ENCODE measurements around the gene CAMTA1. TPM values are rescaled to one million over a fixed set of nuclear protein-coding genes. Genes with fewer than 3 reads are reported as not detected.

Gene CAMTA1
- total RNA-seq, 1 experiment from 2014 or later = 69.5 TPM

DNA sequence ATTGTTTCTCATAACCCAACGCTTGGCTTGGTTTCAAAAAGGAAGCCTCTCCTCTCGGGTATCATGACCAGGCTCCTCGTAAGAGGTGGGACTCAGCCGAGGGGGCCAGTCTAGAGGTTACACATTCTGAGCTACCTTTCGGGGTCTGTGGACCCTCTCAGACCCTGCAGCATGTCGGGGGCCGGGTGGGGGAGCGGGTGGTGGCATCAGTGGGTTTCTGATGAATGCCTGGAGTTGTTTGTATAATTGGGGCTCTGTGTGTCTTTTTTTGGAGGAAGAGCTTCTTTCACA is 229.3 kb downstream of the CAMTA1 start:
- ChIA-PET POLR2A (no interaction called here), CTCF (no interaction called here), RAD21 (ENCODE audit: low non-redundant PET in 1 of 2, low total read pairs in 2 of 2, uncharacterized antibody in 2 of 2, unreplicated experiment in 2 of 2) (no interaction called here)
- Histone ChIP-seq H3K79me2 (ENCODE audit: insufficient read depth, low read length) (no peaks in the 10 kb centered on the region), H2AFZ (ENCODE audit: low read depth, low read length, poor library complexity, severe bottlenecking) (no peak overlapping the region), H3K9ac (ENCODE audit: low read length) (no peak overlapping the region), H4K20me1 (ENCODE audit: insufficient read depth) (no peaks in the 10 kb centered on the region), H3K36me3 (ENCODE audit: control insufficient read depth in 1 of 2, insufficient read depth in 2 of 2, low read length in 2 of 2) (no peaks in the 10 kb centered on the region), H3K27ac (ENCODE audit: low read depth, low read length) (no peak overlapping the region), H3K9me3 (ENCODE audit: control insufficient read depth in 1 of 2, insufficient read depth in 1 of 2, low read depth in 1 of 2, low read length in 2 of 2) (no peaks in the 10 kb centered on the region), H3K4me2 (ENCODE audit: low read length) (no peak overlapping the region), H3K4me1 (ENCODE audit: control insufficient read depth in 1 of 2, insufficient read depth in 2 of 2, low read length in 2 of 2) (peaks cover 0 to 7% of the 10 kb centered on the region in 2 experiments; a peak in 1 of 4 replicates), H3K9me2 (ENCODE audit: insufficient read depth) (no peaks in the 10 kb centered on the region), H3K4me3 (replicated peaks in 1 of 2; ENCODE audit: low read depth in 1 of 2, low read length in 2 of 2) (no peak overlapping the region), H3K27me3 (ENCODE audit: insufficient read depth, low read length) (no peaks in the 10 kb centered on the region)
- DNase-seq (ENCODE audit: low read depth, low spot score) (no peak), ATAC-seq (no peak)
- BruUV-seq (replicated peaks) = no TSS peak
- TF ChIP-seq SIN3A (IDR thresholded peaks at IDR 0.05; ENCODE audit: low read depth) (no peak), CEBPB (IDR thresholded peaks at IDR 0.05; ENCODE audit: low read depth) (no peak), RAD21 (IDR thresholded peaks at IDR 0.05; ENCODE audit: low read depth) (no peak), POLR2A (IDR thresholded peaks at IDR 0.05; ENCODE audit: borderline replicate concordance, extremely low read depth, insufficient read depth, insufficient read length) (no peak), ZNF274 (IDR thresholded peaks at IDR 0.05; ENCODE audit: low read depth, low read length) (no peak), CTCF (IDR thresholded peaks at IDR 0.05 in 2 of 3, conservative IDR thresholded peaks at IDR 0.05 in 1 of 3; ENCODE audit: borderline replicate concordance in 1 of 3, insufficient read depth in 1 of 3, low read depth in 2 of 3, low read length in 2 of 3) (no peak), EZH2phosphoT487 (IDR thresholded peaks at IDR 0.05; ENCODE audit: borderline replicate concordance) (no peak)
- TF ChIP-seq, protein P1, sequence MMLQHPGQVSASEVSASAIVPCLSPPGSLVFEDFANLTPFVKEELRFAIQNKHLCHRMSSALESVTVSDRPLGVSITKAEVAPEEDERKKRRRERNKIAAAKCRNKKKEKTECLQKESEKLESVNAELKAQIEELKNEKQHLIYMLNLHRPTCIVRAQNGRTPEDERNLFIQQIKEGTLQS (IDR thresholded peaks at IDR 0.05) = no peak
- intact Hi-C loops (cut with micrococcal nuclease) = no loop called here

- no peaks in the 10 kb centered on the region for H3K79me2 ChIP-seq (ENCODE audit: insufficient read depth, low read length)
- POLR2A ChIA-PET = no interaction called here
- no peaks in the 10 kb centered on the region for H3K9me2 ChIP-seq (ENCODE audit: insufficient read depth)
- H3K27ac ChIP-seq (ENCODE audit: low read depth, low read length) = no peak overlapping the region
- peaks cover 0 to 7% of the 10 kb centered on the region in 2 experiments; a peak in 1 of 4 replicates for H3K4me1 ChIP-seq (ENCODE audit: control insufficient read depth in 1 of 2, insufficient read depth in 2 of 2, low read length in 2 of 2)
- intact Hi-C loops (cut with micrococcal nuclease) = no loop called here
- no peaks in the 10 kb centered on the region for H3K36me3 ChIP-seq (ENCODE audit: control insufficient read depth in 1 of 2, insufficient read depth in 2 of 2, low read length in 2 of 2)
- H3K9ac ChIP-seq (ENCODE audit: low read length) = no peak overlapping the region
- ATAC-seq (no peak), DNase-seq (ENCODE audit: low read depth, low spot score) (no peak)
- CTCF ChIA-PET = no interaction called here
- no peak overlapping the region for H3K4me2 ChIP-seq (ENCODE audit: low read length)
- no TSS peak for BruUV-seq (replicated peaks)
- H2AFZ ChIP-seq (ENCODE audit: low read depth, low read length, poor library complexity, severe bottlenecking) = no peak overlapping the region
- RAD21 ChIA-PET (ENCODE audit: low non-redundant PET in 1 of 2, low total read pairs in 2 of 2, uncharacterized antibody in 2 of 2, unreplicated experiment in 2 of 2) = no interaction called here
- no peaks in the 10 kb centered on the region for H4K20me1 ChIP-seq (ENCODE audit: insufficient read depth)
- no peak overlapping the region for H3K4me3 ChIP-seq (replicated peaks in 1 of 2; ENCODE audit: low read depth in 1 of 2, low read length in 2 of 2)
- H3K27me3 ChIP-seq (ENCODE audit: insufficient read depth, low read length) = no peaks in the 10 kb centered on the region
- TF ChIP-seq ZNF274 (IDR thresholded peaks at IDR 0.05; ENCODE audit: low read depth, low read length) (no peak), POLR2AphosphoS5 (IDR thresholded peaks at IDR 0.05; ENCODE audit: low read depth, low read length) (no peak)
- TF ChIP-seq, protein P2, sequence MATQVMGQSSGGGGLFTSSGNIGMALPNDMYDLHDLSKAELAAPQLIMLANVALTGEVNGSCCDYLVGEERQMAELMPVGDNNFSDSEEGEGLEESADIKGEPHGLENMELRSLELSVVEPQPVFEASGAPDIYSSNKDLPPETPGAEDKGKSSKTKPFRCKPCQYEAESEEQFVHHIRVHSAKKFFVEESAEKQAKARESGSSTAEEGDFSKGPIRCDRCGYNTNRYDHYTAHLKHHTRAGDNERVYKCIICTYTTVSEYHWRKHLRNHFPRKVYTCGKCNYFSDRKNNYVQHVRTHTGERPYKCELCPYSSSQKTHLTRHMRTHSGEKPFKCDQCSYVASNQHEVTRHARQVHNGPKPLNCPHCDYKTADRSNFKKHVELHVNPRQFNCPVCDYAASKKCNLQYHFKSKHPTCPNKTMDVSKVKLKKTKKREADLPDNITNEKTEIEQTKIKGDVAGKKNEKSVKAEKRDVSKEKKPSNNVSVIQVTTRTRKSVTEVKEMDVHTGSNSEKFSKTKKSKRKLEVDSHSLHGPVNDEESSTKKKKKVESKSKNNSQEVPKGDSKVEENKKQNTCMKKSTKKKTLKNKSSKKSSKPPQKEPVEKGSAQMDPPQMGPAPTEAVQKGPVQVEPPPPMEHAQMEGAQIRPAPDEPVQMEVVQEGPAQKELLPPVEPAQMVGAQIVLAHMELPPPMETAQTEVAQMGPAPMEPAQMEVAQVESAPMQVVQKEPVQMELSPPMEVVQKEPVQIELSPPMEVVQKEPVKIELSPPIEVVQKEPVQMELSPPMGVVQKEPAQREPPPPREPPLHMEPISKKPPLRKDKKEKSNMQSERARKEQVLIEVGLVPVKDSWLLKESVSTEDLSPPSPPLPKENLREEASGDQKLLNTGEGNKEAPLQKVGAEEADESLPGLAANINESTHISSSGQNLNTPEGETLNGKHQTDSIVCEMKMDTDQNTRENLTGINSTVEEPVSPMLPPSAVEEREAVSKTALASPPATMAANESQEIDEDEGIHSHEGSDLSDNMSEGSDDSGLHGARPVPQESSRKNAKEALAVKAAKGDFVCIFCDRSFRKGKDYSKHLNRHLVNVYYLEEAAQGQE (IDR thresholded peaks at IDR 0.05; ENCODE audit: low read depth) = no peak
- TF ChIP-seq, protein P1 (IDR thresholded peaks at IDR 0.05) = no peak
- H3K9me3 ChIP-seq (ENCODE audit: control insufficient read depth in 1 of 2, insufficient read depth in 1 of 2, low read depth in 1 of 2, low read length in 2 of 2) = no peaks in the 10 kb centered on the region
Measured at GRCh38 chr1:7015022-7015421, 229.8 kb downstream of the CAMTA1 start.

Measured in HCT116 (cell line).